ENCODE data around the gene TCTN2.

TCTN2 gene

GRCh38 chr12:123656392-123656791 lies 14.5 kb upstream of the TCTN2 start:
- no peak overlapping the region for H3K27ac ChIP-seq (replicated peaks)
- H3K27me3 ChIP-seq (ENCODE audit: insufficient read depth, poor library complexity, severe bottlenecking), result no peaks in the 10 kb centered on the region
- no peak for DNase-seq (ENCODE audit: low read depth in 1 of 2, low spot score in 1 of 2)
- TF ChIP-seq GABPA (IDR thresholded peaks at IDR 0.05; ENCODE audit: low read depth) (no peak), POLR2AphosphoS5 (IDR thresholded peaks at IDR 0.05; ENCODE audit: low read depth) (no peak), REST (IDR thresholded peaks at IDR 0.05; ENCODE audit: insufficient replicate concordance, low read depth) (no peak), SPI1 (IDR thresholded peaks at IDR 0.05; ENCODE audit: borderline replicate concordance, low read depth) (no peak)
- TF ChIP-seq, protein P1, sequence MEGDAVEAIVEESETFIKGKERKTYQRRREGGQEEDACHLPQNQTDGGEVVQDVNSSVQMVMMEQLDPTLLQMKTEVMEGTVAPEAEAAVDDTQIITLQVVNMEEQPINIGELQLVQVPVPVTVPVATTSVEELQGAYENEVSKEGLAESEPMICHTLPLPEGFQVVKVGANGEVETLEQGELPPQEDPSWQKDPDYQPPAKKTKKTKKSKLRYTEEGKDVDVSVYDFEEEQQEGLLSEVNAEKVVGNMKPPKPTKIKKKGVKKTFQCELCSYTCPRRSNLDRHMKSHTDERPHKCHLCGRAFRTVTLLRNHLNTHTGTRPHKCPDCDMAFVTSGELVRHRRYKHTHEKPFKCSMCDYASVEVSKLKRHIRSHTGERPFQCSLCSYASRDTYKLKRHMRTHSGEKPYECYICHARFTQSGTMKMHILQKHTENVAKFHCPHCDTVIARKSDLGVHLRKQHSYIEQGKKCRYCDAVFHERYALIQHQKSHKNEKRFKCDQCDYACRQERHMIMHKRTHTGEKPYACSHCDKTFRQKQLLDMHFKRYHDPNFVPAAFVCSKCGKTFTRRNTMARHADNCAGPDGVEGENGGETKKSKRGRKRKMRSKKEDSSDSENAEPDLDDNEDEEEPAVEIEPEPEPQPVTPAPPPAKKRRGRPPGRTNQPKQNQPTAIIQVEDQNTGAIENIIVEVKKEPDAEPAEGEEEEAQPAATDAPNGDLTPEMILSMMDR (IDR thresholded peaks at IDR 0.05; ENCODE audit: insufficient read depth, low read length), result no peak
- H3K4me3 ChIP-seq (replicated peaks; ENCODE audit: insufficient read depth, low read length), result no peak overlapping the region

- Histone ChIP-seq H3K4me3 (replicated peaks; ENCODE audit: insufficient read depth, low read length) (no peak overlapping the region), H3K27me3 (ENCODE audit: insufficient read depth, poor library complexity, severe bottlenecking) (no peaks in the 10 kb centered on the region), H3K27ac (replicated peaks) (no peak overlapping the region)
- DNase-seq (ENCODE audit: low read depth in 1 of 2, low spot score in 1 of 2), result no peak
- no peak for TF ChIP-seq GABPA (IDR thresholded peaks at IDR 0.05; ENCODE audit: low read depth)
- TF ChIP-seq REST (IDR thresholded peaks at IDR 0.05; ENCODE audit: insufficient replicate concordance, low read depth), result no peak
- TF ChIP-seq, protein P1 (IDR thresholded peaks at IDR 0.05; ENCODE audit: insufficient read depth, low read length), result no peak
- no peak for TF ChIP-seq POLR2AphosphoS5 (IDR thresholded peaks at IDR 0.05; ENCODE audit: low read depth)
- no peak for TF ChIP-seq SPI1 (IDR thresholded peaks at IDR 0.05; ENCODE audit: borderline replicate concordance, low read depth)
These were observed 13.7 kb upstream of the TCTN2 start for GRCh38 chr12:123657211-123657610.

GRCh38 chr12:123659996-123660727 lies 10.8 kb upstream of the TCTN2 start:
- Histone ChIP-seq H3K4me3 (replicated peaks; ENCODE audit: insufficient read depth, low read length) (no peak overlapping the region), H3K27ac (replicated peaks) (no peak overlapping the region), H3K27me3 (ENCODE audit: insufficient read depth, poor library complexity, severe bottlenecking) (no peaks in the 10 kb centered on the region)
- no peak for DNase-seq (ENCODE audit: low read depth in 1 of 2, low spot score in 1 of 2)
- TF ChIP-seq, protein P1 (IDR thresholded peaks at IDR 0.05; ENCODE audit: insufficient read depth, low read length), result no peak
- TF ChIP-seq REST (IDR thresholded peaks at IDR 0.05; ENCODE audit: insufficient replicate concordance, low read depth), result no peak
- TF ChIP-seq POLR2AphosphoS5 (IDR thresholded peaks at IDR 0.05; ENCODE audit: low read depth), result no peak
- no peak for TF ChIP-seq SPI1 (IDR thresholded peaks at IDR 0.05; ENCODE audit: borderline replicate concordance, low read depth)
- TF ChIP-seq GABPA (IDR thresholded peaks at IDR 0.05; ENCODE audit: low read depth), result no peak

All from HL-60 (cell line).